Activated T-helper 17 cell treated with anti-CD3 and anti-CD28 coated beads, Interleukin-2, amount 50 U/mL, for 72 hours (primary cell): Measurements from ENCODE around the gene ABCC4. TPM values are rescaled to one million over a fixed set of nuclear protein-coding genes. Genes with fewer than 3 reads are reported as not detected.
"Not testable (repeated sequence)": the region's sequence is repeated elsewhere in the genome, so short reads cannot be mapped to it uniquely, and the experiment has no call there.

ENCODE experiments used
- ATAC-seq: fragments of 150-1000 bp; cut with Tn5 transposase; replicated peaks from 2 replicates; pipeline ENCODE4 v1.10.0; 2021; ENCODE audit warnings: mild to moderate bottlenecking, moderate library complexity
- H3K27ac Mint-ChIP-seq: one replicate; pipeline ENCODE4 v1.8.0; 2022; ENCODE audit warnings: mixed read lengths
- H3K27me3 Mint-ChIP-seq: one replicate; pipeline ENCODE4 v1.8.0; 2022; ENCODE audit warnings: mixed read lengths
- H3K36me3 Mint-ChIP-seq: one replicate; pipeline ENCODE4 v1.8.0; 2022; ENCODE audit warnings: low read depth, mild to moderate bottlenecking, mixed read lengths
- H3K4me1 Mint-ChIP-seq: one replicate; pipeline ENCODE4 v1.8.0; 2022; ENCODE audit warnings: mixed read lengths
- H3K4me3 Mint-ChIP-seq: one replicate; pipeline ENCODE4 v1.8.0; 2022; ENCODE audit warnings: mild to moderate bottlenecking, mixed read lengths
- H3K9me3 Mint-ChIP-seq: one replicate; pipeline ENCODE4 v1.8.0; 2022; ENCODE audit warnings: mixed read lengths
- total RNA-seq, 2 donors: library from RNA; stranded (reverse); gene quantifications; one replicate each; pipeline ENCODE4 v1.2.3, GENCODE V29; 2022

ABCC4 gene
- total RNA-seq, 2 donors from 2014 or later = 6.5 to 14.4 TPM

DNA sequence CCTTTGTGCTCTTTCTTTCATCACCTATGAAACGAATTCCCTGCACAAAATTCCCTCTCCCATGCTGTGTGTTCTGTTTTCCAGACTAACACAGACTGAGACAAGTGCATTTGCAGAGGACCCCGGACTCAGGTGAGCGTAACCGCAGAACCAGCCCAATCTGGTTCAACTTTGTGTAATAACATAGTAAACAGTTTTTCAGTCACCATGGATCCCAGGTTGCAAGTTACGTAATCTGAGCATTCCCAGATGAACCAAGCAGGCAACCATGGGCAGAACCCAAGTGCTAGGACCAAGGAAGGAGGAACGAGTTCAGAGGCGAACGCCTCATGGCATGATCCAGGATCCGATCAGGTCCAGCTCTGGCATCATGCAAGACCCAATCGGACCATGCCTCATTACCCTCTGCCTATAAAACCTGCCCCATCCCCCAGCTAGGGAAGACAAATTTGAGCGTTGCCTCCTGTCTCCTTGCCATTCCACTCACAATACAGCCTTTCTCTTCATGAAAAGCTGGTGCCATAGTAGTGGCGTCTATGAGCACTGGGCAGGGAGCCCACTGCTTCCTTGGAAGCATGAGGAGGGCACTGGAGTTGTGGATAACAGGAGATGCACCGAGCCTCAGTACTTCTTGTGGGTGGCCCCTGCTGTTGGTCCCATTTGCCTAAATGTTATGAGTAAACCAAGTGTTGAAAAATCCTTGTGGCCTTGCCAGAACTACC, 107.6 kb downstream of the ABCC4 start:
- no peaks in the 10 kb centered on the region for H3K27me3 Mint-ChIP-seq
- no peak for ATAC-seq
- H3K27ac Mint-ChIP-seq = no peak overlapping the region
- peaks cover 8% of the 10 kb centered on the region for H3K36me3 Mint-ChIP-seq
- H3K4me3 Mint-ChIP-seq = no peak overlapping the region
- H3K4me1 Mint-ChIP-seq = no peaks in the 10 kb centered on the region
- no peaks in the 10 kb centered on the region for H3K9me3 Mint-ChIP-seq

DNA sequence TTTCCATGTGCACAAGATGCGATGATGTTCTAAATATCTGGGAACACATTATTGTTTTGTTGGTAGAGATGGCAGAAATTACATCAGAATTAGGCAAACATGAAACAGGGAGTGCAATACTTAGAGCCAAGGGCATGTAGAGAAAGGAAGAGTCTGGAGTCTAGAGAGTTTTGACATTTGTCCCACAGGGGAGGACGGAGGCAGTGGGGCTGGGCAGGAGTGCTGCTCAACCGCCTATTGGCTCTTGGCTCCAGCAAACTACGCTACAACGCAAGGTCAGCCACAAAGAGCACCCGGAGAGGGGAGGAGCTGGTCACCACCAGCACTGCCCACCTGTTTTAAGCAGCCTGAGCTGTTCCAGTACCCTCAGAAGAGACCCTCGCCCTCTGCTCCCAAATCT, 108.3 kb downstream of the ABCC4 start:
- no peak overlapping the region for H3K4me3 Mint-ChIP-seq
- H3K4me1 Mint-ChIP-seq = no peaks in the 10 kb centered on the region
- H3K36me3 Mint-ChIP-seq = peaks cover 8% of the 10 kb centered on the region
- ATAC-seq = no peak
- H3K27me3 Mint-ChIP-seq = no peaks in the 10 kb centered on the region
- H3K9me3 Mint-ChIP-seq = no peaks in the 10 kb centered on the region
- no peak overlapping the region for H3K27ac Mint-ChIP-seq

DNA sequence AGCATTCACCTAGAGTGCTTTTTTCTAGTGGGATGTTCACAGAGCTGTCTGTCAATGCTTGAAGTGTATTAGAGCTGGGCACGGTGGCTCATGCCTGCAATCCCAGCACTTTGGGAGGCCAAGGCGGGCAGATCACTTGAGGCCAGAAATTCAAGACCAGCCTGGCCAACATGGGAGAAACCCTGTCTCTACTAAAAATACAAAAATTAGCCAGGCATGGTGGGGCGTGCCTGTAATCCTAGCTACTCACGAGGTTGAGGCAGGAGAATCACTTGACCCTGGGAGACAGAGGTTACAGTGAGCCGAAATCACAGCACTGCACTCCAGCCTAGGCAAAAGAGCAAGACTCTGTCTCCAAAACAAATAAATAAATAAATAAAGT, 108.7 kb downstream of the ABCC4 start:
- H3K4me3 Mint-ChIP-seq, H3K4me1 Mint-ChIP-seq, H3K9me3 Mint-ChIP-seq, H3K27ac Mint-ChIP-seq, ATAC-seq, H3K36me3 Mint-ChIP-seq, H3K27me3 Mint-ChIP-seq: not testable (repeated sequence)

DNA sequence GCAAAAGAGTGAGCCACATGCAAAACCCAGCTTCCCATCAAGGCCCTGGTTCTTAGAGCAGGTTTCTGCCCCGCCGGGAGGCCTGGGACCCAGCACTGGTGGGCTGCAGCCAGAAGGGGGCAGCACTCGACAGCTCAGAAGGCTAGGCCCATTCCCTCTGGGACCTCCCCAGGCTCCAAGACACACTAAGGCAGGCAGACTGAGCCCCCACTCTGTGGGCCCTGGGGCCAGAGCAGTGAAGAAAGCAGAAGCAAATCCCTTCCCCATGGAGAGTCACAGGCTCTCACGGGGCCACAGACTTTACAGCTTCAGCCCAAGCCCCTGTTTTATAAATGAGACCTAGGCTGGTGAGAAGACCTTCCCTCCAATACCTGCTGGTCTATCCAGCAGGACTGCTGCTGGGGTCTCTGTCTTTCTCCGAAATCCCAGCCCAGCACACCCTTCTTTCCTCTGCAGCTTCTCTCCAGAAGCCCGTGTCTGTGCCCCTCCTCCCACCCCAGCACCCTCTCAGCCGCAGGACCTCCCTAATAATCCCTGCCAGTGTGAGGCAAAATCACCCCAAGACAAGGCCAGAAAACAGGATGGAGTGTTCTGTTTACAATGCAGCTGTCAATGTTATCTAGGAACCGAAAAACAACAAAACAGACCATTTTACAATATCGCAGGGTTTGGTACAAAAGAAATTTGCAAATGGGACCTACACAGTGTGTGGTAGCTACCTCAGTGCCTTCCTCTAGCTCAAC, 109.3 kb downstream of the ABCC4 start:
- H3K4me3 Mint-ChIP-seq = no peak overlapping the region
- H3K4me1 Mint-ChIP-seq = no peaks in the 10 kb centered on the region
- no peaks in the 10 kb centered on the region for H3K9me3 Mint-ChIP-seq
- H3K36me3 Mint-ChIP-seq = peaks cover 8% of the 10 kb centered on the region
- H3K27ac Mint-ChIP-seq = no peak overlapping the region
- peak; percentile 80 for ATAC-seq
- no peaks in the 10 kb centered on the region for H3K27me3 Mint-ChIP-seq

DNA sequence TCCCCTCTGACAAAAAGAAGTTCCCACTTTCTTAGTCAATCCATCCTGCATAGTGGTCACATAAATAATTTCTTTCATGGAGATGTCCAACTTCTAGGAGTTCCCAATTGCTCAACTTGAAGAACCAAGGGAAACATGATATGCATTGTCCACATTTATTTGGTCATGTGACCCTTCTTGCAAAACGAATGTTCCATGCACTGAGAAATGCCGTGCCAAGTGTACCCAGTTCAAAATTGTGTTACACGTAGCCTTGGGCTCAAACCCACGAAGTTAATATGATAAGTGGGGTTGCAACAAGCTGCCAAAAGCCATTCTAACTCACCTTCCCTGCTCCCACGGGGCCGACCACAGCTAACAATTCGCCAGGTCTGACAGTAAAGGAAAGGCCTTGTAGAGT, 113.1 kb downstream of the ABCC4 start:
- no peak overlapping the region for H3K27ac Mint-ChIP-seq
- no peaks in the 10 kb centered on the region for H3K27me3 Mint-ChIP-seq
- no peak for ATAC-seq
- H3K4me1 Mint-ChIP-seq = peaks cover 20% of the 10 kb centered on the region
- H3K9me3 Mint-ChIP-seq = no peaks in the 10 kb centered on the region
- H3K4me3 Mint-ChIP-seq = peak overlapping the region; percentile 58
- H3K36me3 Mint-ChIP-seq = no peaks in the 10 kb centered on the region

DNA sequence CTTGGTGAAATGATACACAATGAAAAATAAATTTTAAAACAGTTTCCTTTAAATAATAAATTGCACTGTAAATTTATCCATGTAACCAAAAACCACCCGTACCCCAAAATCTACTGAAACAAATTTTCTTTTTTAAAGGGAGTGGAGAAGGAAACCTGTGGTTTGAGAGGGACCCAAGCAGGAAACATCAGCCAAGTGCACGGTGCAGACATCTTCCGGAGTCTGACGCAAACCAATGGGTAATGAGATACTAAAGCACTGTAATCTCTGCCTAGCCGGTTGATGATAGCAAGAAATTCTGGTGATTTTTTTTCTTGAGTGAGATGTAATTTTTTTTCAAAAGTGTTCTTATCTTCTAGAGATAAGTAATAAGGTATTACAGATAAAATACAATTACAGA, 115.4 kb downstream of the ABCC4 start:
- H3K27ac Mint-ChIP-seq = peak overlapping the region; percentile 91
- no peaks in the 10 kb centered on the region for H3K27me3 Mint-ChIP-seq
- H3K4me1 Mint-ChIP-seq = peaks cover 26% of the 10 kb centered on the region
- peak; percentile 67 for ATAC-seq
- no peaks in the 10 kb centered on the region for H3K36me3 Mint-ChIP-seq
- H3K9me3 Mint-ChIP-seq = no peaks in the 10 kb centered on the region
- peak overlapping the region; percentile 72 for H3K4me3 Mint-ChIP-seq

DNA sequence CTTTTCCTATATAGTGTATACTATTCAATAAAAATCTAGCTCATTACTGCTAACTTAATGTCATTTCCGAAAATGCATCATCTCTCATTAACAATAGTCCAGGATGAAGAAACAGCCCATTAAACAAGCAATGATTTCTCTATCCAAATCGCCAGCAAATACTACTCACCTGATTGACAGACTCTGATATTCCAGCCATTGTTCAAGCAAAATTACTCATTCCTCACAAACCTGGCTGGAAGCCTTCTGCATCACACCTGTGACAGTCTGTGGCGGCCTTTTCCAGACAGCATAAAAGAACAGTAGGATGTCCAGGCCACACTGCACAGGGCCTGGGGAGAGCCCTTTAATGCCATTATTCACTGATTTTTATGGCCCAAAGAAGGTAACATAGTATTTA, 115.9 kb downstream of the ABCC4 start:
- Mint-ChIP-seq H3K27ac (peak overlapping the region; percentile 91), H3K36me3 (no peaks in the 10 kb centered on the region), H3K4me1 (peaks cover 26% of the 10 kb centered on the region), H3K4me3 (peak overlapping the region; percentile 72), H3K27me3 (no peaks in the 10 kb centered on the region), H3K9me3 (no peaks in the 10 kb centered on the region)
- no peak for ATAC-seq

DNA sequence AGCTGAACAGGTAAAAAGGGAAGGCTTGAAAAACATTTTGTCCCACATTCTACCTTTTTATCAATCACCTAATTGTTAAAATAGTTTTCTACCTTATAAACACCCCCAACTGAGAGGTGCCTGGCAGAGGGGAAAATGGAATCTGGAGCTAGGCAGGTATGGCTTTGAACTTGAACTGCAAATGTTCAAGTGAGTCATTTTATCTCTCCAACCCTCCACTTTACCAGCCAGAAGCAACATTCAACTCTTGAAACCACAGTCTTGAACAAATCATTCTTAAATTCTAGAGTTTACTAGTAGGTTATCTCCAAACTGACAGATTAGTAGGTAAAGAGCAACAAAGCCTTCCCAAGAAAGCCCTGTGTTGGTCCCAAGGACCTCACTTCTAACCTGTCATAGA, 116.9 kb downstream of the ABCC4 start:
- ATAC-seq = peak; percentile 67
- Mint-ChIP-seq H3K4me1 (peaks cover 26% of the 10 kb centered on the region), H3K9me3 (no peaks in the 10 kb centered on the region), H3K27ac (peak overlapping the region; percentile 91), H3K36me3 (no peaks in the 10 kb centered on the region), H3K4me3 (peak overlapping the region; percentile 72), H3K27me3 (no peaks in the 10 kb centered on the region)

DNA sequence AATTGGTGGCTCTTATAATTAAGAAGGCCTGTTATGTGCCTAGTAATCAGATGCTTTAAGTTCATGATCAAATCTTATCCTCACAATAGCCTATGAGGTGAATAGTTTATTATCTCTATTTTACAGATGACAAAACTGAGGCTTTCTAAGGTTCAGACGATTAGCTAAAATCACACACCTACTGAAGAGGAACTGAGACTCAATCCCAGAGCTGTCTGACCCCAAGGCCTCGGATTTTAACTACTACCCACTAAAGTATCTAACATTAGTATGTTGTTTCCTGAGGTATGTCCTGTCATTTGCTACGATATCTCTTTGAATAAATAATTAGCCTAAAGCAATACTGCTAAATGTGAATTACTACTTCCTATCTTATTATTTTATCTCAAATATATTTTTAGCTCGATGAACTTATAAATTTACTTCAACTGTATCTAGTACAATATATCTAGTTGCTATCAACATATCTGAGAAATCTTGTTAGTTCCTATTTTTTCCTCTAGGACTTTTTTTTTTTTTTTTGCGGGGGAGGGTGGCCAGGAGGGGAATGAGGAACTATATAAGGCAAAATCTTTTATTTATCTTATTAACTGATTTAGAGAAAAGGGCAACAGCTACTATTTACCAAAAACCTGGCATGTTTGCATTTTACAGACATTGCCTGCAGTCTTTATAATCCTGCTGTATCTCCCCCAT, 118.5 kb downstream of the ABCC4 start:
- Mint-ChIP-seq H3K27ac (no peak overlapping the region), H3K27me3 (no peaks in the 10 kb centered on the region), H3K9me3 (peaks cover 8% of the 10 kb centered on the region), H3K4me1 (peaks cover 32% of the 10 kb centered on the region), H3K4me3 (no peak overlapping the region), H3K36me3 (peaks cover 14% of the 10 kb centered on the region)
- no peak for ATAC-seq

DNA sequence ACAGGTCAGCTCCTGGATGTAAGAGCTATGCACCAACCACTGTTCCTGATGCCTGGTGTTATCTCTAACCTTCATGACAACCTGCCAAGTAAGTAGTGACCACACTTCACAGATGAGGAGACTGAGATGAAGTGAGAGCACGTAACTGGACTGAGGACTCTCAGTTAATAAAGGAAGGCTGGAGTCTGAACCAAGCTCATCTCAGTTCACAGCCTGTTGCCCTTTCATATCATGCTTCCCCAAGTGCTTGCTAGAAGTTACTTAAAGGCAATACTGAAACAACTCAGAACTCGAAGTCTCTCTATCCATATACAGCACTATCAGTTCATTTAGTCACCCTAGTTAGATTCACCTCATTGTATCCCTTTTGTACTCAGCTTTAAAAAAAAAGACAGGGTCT, 119.7 kb downstream of the ABCC4 start:
- Mint-ChIP-seq H3K9me3 (peaks cover 8% of the 10 kb centered on the region), H3K27ac (peak overlapping the region; percentile 65), H3K4me3 (peak overlapping the region; percentile 8), H3K4me1 (peaks cover 34% of the 10 kb centered on the region), H3K36me3 (peaks cover 23% of the 10 kb centered on the region), H3K27me3 (no peaks in the 10 kb centered on the region)
- ATAC-seq = peak; percentile 54

DNA sequence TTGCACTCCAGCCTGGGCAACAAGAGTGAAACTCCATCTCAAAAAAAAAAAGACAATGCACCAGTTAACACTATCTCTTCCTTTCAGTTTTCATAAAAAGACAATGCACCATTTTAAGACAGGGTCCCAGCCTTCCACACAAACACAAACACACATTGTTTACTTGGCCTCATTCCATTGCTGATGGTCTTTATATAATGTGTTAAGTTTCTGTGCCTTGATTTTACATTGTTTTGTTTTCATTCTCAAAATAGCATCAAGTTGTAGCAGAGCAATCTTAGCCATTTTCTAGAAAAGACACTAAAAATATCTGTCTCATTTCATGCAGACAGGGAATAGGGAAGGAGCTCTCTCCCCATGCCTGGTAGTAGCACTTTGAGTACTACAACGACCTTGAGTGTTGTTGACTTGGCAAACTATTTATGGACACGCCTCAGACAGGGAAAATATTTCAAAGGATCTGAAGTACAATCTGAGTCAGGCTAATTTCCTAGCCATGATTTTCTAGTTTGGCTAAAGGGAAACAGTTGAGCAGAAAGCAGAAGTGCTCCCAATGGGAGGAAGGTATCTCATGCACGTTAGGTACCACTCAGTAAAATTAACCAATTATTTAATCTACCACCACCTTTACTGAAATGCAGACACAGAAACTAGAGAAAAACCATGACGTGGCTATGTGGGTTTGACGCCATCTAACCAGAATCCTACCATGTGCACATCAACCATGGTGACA, 120.6 kb downstream of the ABCC4 start:
- peak overlapping the region; percentile 8 for H3K4me3 Mint-ChIP-seq
- H3K36me3 Mint-ChIP-seq = peaks cover 26% of the 10 kb centered on the region
- peaks cover 8% of the 10 kb centered on the region for H3K9me3 Mint-ChIP-seq
- H3K27ac Mint-ChIP-seq = no peak overlapping the region
- ATAC-seq = no peak
- H3K4me1 Mint-ChIP-seq = peaks cover 30% of the 10 kb centered on the region
- H3K27me3 Mint-ChIP-seq = no peaks in the 10 kb centered on the region

DNA sequence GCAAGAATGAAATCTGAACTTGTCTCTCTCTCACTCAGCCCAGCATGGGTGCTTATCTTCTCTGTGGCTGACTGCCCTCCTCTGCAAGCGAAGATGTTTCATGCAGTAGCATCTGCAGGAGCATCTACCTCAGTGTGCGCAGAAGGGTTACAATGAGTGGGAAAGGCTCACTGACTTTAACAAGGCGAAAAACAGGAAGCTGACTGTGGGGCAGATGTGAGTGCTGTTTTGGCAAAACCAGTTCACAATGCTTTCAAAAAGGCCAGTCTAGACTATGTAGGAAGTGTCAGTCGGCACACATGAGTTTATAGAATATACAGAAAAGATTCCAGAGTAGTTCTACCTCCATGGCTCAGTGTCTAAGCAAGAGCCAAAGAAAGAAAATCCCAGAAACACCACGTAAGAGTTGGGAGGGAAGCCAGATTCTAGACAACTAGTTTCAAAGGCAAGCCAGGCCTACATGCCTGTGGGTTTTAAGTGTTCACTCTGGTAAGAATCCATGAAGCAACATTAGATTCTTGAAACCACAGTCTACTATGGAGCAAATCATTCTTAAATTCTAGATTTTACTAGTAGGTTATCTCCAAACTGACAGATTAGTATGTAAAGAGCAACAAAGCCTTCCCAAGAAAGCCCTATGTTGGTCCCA, 124.5 kb downstream of the ABCC4 start:
- H3K9me3 Mint-ChIP-seq = peaks cover 8% of the 10 kb centered on the region
- peaks cover 17% of the 10 kb centered on the region for H3K4me1 Mint-ChIP-seq
- H3K36me3 Mint-ChIP-seq = peaks cover 54% of the 10 kb centered on the region
- H3K27me3 Mint-ChIP-seq = no peaks in the 10 kb centered on the region
- H3K4me3 Mint-ChIP-seq = peak overlapping the region; percentile 30
- H3K27ac Mint-ChIP-seq = peak overlapping the region; percentile 41
- ATAC-seq = peak; percentile 79

DNA sequence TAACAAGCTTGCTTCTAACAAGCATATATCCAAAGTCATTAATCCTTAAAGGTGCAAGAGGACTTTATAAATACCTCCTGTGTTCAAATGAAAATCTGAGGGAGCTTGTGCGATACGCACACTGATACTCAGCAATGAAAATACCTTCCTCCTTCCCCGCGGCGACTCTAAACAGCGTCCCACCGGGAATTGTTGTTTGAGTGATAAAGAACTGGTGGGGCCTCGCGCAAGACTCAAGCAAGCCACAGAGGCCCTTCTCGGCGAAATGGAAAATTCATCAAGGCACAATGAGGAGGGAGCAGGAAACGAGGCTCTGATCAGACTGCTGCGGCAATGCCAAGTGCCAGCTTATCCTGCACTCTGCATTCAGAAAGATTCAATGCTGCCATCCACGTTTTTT, 126.7 kb downstream of the ABCC4 start:
- Mint-ChIP-seq H3K27ac (no peak overlapping the region), H3K9me3 (peaks cover 8% of the 10 kb centered on the region), H3K27me3 (no peaks in the 10 kb centered on the region), H3K4me1 (peaks cover 11% of the 10 kb centered on the region), H3K36me3 (peaks cover 72% of the 10 kb centered on the region), H3K4me3 (no peak overlapping the region)
- no peak for ATAC-seq

DNA sequence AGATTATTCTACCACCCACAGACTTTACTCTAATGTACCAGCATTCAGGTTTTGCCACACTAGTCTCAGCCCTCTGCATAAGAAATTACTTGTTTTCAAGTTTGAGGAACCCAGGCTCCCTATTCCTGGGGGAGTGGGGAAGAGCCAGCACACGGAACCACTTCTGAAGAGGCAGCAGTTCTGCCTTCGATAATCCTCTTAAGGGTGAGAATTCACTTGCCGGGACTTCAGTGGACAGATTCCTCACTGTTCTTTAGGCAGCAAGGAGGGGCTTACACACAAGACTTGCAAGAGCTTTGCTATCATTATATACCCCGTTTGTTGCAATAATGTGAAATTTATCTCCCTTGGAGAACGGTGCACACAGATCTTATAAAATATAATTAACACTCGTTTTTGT, 133.1 kb downstream of the ABCC4 start:
- Mint-ChIP-seq H3K36me3 (peaks cover 62% of the 10 kb centered on the region), H3K27me3 (no peaks in the 10 kb centered on the region), H3K9me3 (no peaks in the 10 kb centered on the region), H3K4me1 (no peaks in the 10 kb centered on the region), H3K4me3 (no peak overlapping the region), H3K27ac (no peak overlapping the region)
- no peak for ATAC-seq
